HEK293 (cell line): ENCODE measurements around the gene UGT1A8.

Experiments
- GLIS1 ChIP-seq: fragments of 450-650 bp; formaldehyde crosslinking; IDR thresholded peaks from 2 replicates; pipeline ENCODE4 v1.5.1; 2016; ENCODE audit warnings: missing biosample characterization, missing genetic modification characterization
- ZBTB7A ChIP-seq: fragments of 450-650 bp; formaldehyde crosslinking; IDR thresholded peaks from 2 replicates; pipeline ENCODE4 v1.5.1; 2016; ENCODE audit warnings: low read depth, missing biosample characterization, missing genetic modification characterization
- ZNF16 ChIP-seq: fragments of 450-650 bp; formaldehyde crosslinking; IDR thresholded peaks from 2 replicates; pipeline ENCODE4 v1.5.1; 2016; ENCODE audit warnings: low read depth, missing biosample characterization, missing genetic modification characterization
- TF ChIP-seq, protein P1 (sequence below): fragments of 450-650 bp; formaldehyde crosslinking; IDR thresholded peaks from 2 replicates; pipeline ENCODE4 v1.5.1; 2016; ENCODE audit warnings: missing biosample characterization, missing genetic modification characterization

DNA sequence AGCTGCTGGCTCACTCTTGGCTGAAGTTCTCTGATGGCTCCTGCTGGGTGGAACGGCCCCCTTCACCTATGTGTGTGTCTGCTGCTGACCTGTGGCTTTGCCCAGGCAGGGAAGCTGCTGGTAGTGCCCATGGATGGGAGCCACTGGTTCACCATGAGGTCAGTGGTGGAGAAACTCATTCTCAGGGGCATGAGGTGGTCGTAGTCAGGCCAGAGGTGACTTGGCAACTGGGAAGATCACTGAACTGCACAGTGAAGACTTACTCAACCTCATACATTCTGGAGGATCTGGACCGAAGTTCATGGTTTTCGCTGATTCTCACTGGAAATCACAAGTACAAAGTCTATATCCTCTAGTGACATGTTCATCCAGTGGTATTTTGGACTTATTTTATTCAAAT is 13.9 kb upstream of the UGT1A8 start:
- TF ChIP-seq GLIS1 (tag by site-specific recombination) (no peak), ZNF16 (tag by site-specific recombination) (no peak), ZBTB7A (tag by site-specific recombination) (no peak)
- TF ChIP-seq, protein P1, sequence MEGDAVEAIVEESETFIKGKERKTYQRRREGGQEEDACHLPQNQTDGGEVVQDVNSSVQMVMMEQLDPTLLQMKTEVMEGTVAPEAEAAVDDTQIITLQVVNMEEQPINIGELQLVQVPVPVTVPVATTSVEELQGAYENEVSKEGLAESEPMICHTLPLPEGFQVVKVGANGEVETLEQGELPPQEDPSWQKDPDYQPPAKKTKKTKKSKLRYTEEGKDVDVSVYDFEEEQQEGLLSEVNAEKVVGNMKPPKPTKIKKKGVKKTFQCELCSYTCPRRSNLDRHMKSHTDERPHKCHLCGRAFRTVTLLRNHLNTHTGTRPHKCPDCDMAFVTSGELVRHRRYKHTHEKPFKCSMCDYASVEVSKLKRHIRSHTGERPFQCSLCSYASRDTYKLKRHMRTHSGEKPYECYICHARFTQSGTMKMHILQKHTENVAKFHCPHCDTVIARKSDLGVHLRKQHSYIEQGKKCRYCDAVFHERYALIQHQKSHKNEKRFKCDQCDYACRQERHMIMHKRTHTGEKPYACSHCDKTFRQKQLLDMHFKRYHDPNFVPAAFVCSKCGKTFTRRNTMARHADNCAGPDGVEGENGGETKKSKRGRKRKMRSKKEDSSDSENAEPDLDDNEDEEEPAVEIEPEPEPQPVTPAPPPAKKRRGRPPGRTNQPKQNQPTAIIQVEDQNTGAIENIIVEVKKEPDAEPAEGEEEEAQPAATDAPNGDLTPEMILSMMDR (tag by site-specific recombination), result no peak
